Immature natural killer cell (primary cell): Measurements from ENCODE around the gene ARL13A. TPM values are rescaled to one million over a fixed set of nuclear protein-coding genes. Genes with fewer than 3 reads are reported as not detected.
"Not testable (repeated sequence)": the region's sequence is repeated elsewhere in the genome, so short reads cannot be mapped to it uniquely, and the experiment has no call there.

Experiments
- DNase-seq, 3 donors: peaks; one replicate each; pipeline ENCODE4 v3.0.0; 2022; ENCODE audit warnings: mixed read lengths in 1 of 3
- H3K27ac Mint-ChIP-seq, 6 donors: one replicate each; pipeline ENCODE4 v1.8.0; 2020; ENCODE audit warnings: mixed read lengths in 6 of 6, mild to moderate bottlenecking in 5 of 6, inconsistent platforms in 4 of 6, moderate library complexity in 3 of 6
- H3K27me3 Mint-ChIP-seq, 3 donors: one replicate each; pipeline ENCODE4 v1.8.0; 2020 to 2021; ENCODE audit warnings: low read depth in 3 of 3, mild to moderate bottlenecking in 3 of 3, mixed read lengths in 3 of 3, moderate library complexity in 3 of 3, inconsistent platforms in 1 of 3
- H3K36me3 Mint-ChIP-seq, 3 donors: one replicate each; pipeline ENCODE4 v1.8.0; 2020; ENCODE audit warnings: mixed read lengths in 3 of 3, inconsistent platforms in 2 of 3, mild to moderate bottlenecking in 2 of 3
- H3K4me1 Mint-ChIP-seq, 2 donors: one replicate each; pipeline ENCODE4 v1.8.0; 2020; ENCODE audit warnings: inconsistent platforms in 2 of 2, mild to moderate bottlenecking in 2 of 2, mixed read lengths in 2 of 2, moderate library complexity in 1 of 2
- H3K4me3 Mint-ChIP-seq, 5 donors: one replicate each; pipeline ENCODE4 v1.8.0; 2020; ENCODE audit warnings: mild to moderate bottlenecking in 5 of 5, mixed read lengths in 5 of 5, inconsistent platforms in 3 of 5, moderate library complexity in 3 of 5
- H3K9me3 Mint-ChIP-seq, 6 donors: one replicate each; pipeline ENCODE4 v1.8.0; 2020; ENCODE audit warnings: mild to moderate bottlenecking in 6 of 6, mixed read lengths in 6 of 6, inconsistent platforms in 4 of 6, moderate library complexity in 3 of 6
- polyA plus RNA-seq, 3 donors: library from polyadenylated mRNA; unstranded; fragments of 300-500 nt; fragmentation: Illumina TruSeq; gene quantifications; one replicate each; pipeline ENCODE4 v1.2.3, GENCODE V29; 2021

ARL13A gene
- polyA plus RNA-seq, 3 donors from 2014 or later: not detected

GRCh38 chrX:100969936-100970335, 428 bp downstream of the ARL13A start:
- no peak overlapping the region for H3K4me3 Mint-ChIP-seq
- H3K27ac Mint-ChIP-seq: no peak overlapping the region
- H3K9me3 Mint-ChIP-seq: no peaks in the 10 kb centered on the region
- peaks cover 0 to 3% (median 0%) of the 10 kb centered on the region in 3 donors for H3K27me3 Mint-ChIP-seq
- H3K4me1 Mint-ChIP-seq: no peaks in the 10 kb centered on the region
- H3K36me3 Mint-ChIP-seq: peaks cover 0 to 3% (median 0%) of the 10 kb centered on the region in 3 donors
- DNase-seq: no peak

- H3K27ac Mint-ChIP-seq: no peak overlapping the region
- DNase-seq: no peak
- H3K27me3 Mint-ChIP-seq: peaks cover 0 to 3% (median 0%) of the 10 kb centered on the region in 3 donors
- peaks cover 0 to 7% (median 7%) of the 10 kb centered on the region in 3 donors for H3K36me3 Mint-ChIP-seq
- no peaks in the 10 kb centered on the region for H3K4me1 Mint-ChIP-seq
- no peaks in the 10 kb centered on the region for H3K9me3 Mint-ChIP-seq
- H3K4me3 Mint-ChIP-seq: no peak overlapping the region
These were observed 3.9 kb downstream of the ARL13A start for GRCh38 chrX:100973411-100973810.

- Mint-ChIP-seq H3K27ac (no peak overlapping the region), H3K4me3 (no peak overlapping the region), H3K27me3 (no peaks in the 10 kb centered on the region), H3K4me1 (no peaks in the 10 kb centered on the region), H3K9me3 (no peaks in the 10 kb centered on the region), H3K36me3 (peaks cover 0 to 11% (median 7%) of the 10 kb centered on the region in 3 donors)
- no peak for DNase-seq
These were observed 5.7 kb downstream of the ARL13A start for GRCh38 chrX:100975212-100975611.

- Mint-ChIP-seq H3K9me3 (no peaks in the 10 kb centered on the region), H3K4me1 (no peaks in the 10 kb centered on the region), H3K36me3 (peaks cover 0 to 11% (median 7%) of the 10 kb centered on the region in 3 donors), H3K27ac (no peak overlapping the region), H3K27me3 (no peaks in the 10 kb centered on the region), H3K4me3 (no peak overlapping the region)
- no peak for DNase-seq
These were observed 6.7 kb downstream of the ARL13A start for GRCh38 chrX:100976211-100976610.

- no peak overlapping the region for H3K27ac Mint-ChIP-seq
- H3K27me3 Mint-ChIP-seq: peaks cover 0 to 1% (median under 1%) of the 10 kb centered on the region in 3 donors
- no peak overlapping the region for H3K4me3 Mint-ChIP-seq
- peaks cover 0 to 3% (median 0%) of the 10 kb centered on the region in 6 donors for H3K9me3 Mint-ChIP-seq
- peaks cover 0 to 14% (median 4%) of the 10 kb centered on the region in 3 donors for H3K36me3 Mint-ChIP-seq
- DNase-seq: no peak
- no peaks in the 10 kb centered on the region for H3K4me1 Mint-ChIP-seq
These were observed 10.5 kb downstream of the ARL13A start for GRCh38 chrX:100979881-100980607.

GRCh38 chrX:100980608-100981497, 11.3 kb downstream of the ARL13A start:
- H3K27ac Mint-ChIP-seq: no peak overlapping the region
- no peak for DNase-seq
- peaks cover 0 to 15% (median 4%) of the 10 kb centered on the region in 3 donors for H3K36me3 Mint-ChIP-seq
- H3K9me3 Mint-ChIP-seq: peaks cover 0 to 3% (median 0%) of the 10 kb centered on the region in 6 donors
- H3K27me3 Mint-ChIP-seq: peaks cover 0 to 3% (median 2%) of the 10 kb centered on the region in 3 donors
- H3K4me3 Mint-ChIP-seq: no peak overlapping the region
- no peaks in the 10 kb centered on the region for H3K4me1 Mint-ChIP-seq

GRCh38 chrX:100981498-100981845, 12.0 kb downstream of the ARL13A start:
- not testable (repeated sequence) for H3K4me1 Mint-ChIP-seq, H3K9me3 Mint-ChIP-seq, H3K4me3 Mint-ChIP-seq, H3K27ac Mint-ChIP-seq, DNase-seq, H3K27me3 Mint-ChIP-seq
- H3K36me3 Mint-ChIP-seq: peaks cover 0 to 15% (median 4%) of the 10 kb centered on the region in 3 donors

- H3K27ac Mint-ChIP-seq: no peak overlapping the region
These were observed 15.3 kb downstream of the ARL13A start for GRCh38 chrX:100984818-100985217.

GRCh38 chrX:100990139-100990538, 20.6 kb downstream of the ARL13A start:
- H3K4me3 Mint-ChIP-seq: no peak overlapping the region
- peaks cover 0 to 1% (median under 1%) of the 10 kb centered on the region in 3 donors for H3K27me3 Mint-ChIP-seq
- no peak for DNase-seq
- H3K9me3 Mint-ChIP-seq: no peaks in the 10 kb centered on the region
- no peak overlapping the region for H3K27ac Mint-ChIP-seq
- no peaks in the 10 kb centered on the region for H3K4me1 Mint-ChIP-seq
- H3K36me3 Mint-ChIP-seq: peaks cover 0 to 4% (median 4%) of the 10 kb centered on the region in 3 donors

More at GRCh38 chrX:100984818-100985217, 15.3 kb downstream of the ARL13A start:
- DNase-seq: no peak
- H3K27me3 Mint-ChIP-seq: peaks cover 0 to 3% (median 2%) of the 10 kb centered on the region in 3 donors
- H3K4me1 Mint-ChIP-seq: no peaks in the 10 kb centered on the region
- peaks cover 0 to 3% (median 0%) of the 10 kb centered on the region in 6 donors for H3K9me3 Mint-ChIP-seq
- H3K36me3 Mint-ChIP-seq: peaks cover 0 to 8% (median 4%) of the 10 kb centered on the region in 3 donors
- no peak overlapping the region for H3K4me3 Mint-ChIP-seq

GRCh38 chrX:100994352-100995281, 25.1 kb downstream of the ARL13A start:
- no peaks in the 10 kb centered on the region for H3K27me3 Mint-ChIP-seq
- H3K36me3 Mint-ChIP-seq: peaks cover 0 to 3% (median 0%) of the 10 kb centered on the region in 3 donors
- DNase-seq: no peak
- no peaks in the 10 kb centered on the region for H3K4me1 Mint-ChIP-seq
- H3K9me3 Mint-ChIP-seq: no peaks in the 10 kb centered on the region
- no peak overlapping the region for H3K27ac Mint-ChIP-seq
- H3K4me3 Mint-ChIP-seq: no peak overlapping the region

GRCh38 chrX:100995469-100995868, 26.0 kb downstream of the ARL13A start:
- no peak overlapping the region for H3K27ac Mint-ChIP-seq
- H3K27me3 Mint-ChIP-seq: no peaks in the 10 kb centered on the region
- DNase-seq: no peak

GRCh38 chrX:100999451-100999850, 29.9 kb downstream of the ARL13A start:
- no peak overlapping the region for H3K27ac Mint-ChIP-seq
- H3K9me3 Mint-ChIP-seq: no peaks in the 10 kb centered on the region
- peaks cover 0 to 3% (median 0%) of the 10 kb centered on the region in 3 donors for H3K36me3 Mint-ChIP-seq

More at GRCh38 chrX:100995469-100995868, 26.0 kb downstream of the ARL13A start:
- Mint-ChIP-seq H3K9me3 (no peaks in the 10 kb centered on the region), H3K4me3 (no peak overlapping the region), H3K4me1 (no peaks in the 10 kb centered on the region), H3K36me3 (peaks cover 0 to 3% (median 0%) of the 10 kb centered on the region in 3 donors)

GRCh38 chrX:101009090-101009489, 39.6 kb downstream of the ARL13A start:
- DNase-seq: no peak
- no peak overlapping the region for H3K4me3 Mint-ChIP-seq
- H3K9me3 Mint-ChIP-seq: no peaks in the 10 kb centered on the region
- peaks cover 0 to 10% (median 4%) of the 10 kb centered on the region in 3 donors for H3K36me3 Mint-ChIP-seq
- peaks cover 0 to 5% (median 4%) of the 10 kb centered on the region in 3 donors for H3K27me3 Mint-ChIP-seq
- H3K27ac Mint-ChIP-seq: no peak overlapping the region
- H3K4me1 Mint-ChIP-seq: no peaks in the 10 kb centered on the region

More at GRCh38 chrX:100999451-100999850, 29.9 kb downstream of the ARL13A start:
- H3K4me1 Mint-ChIP-seq: no peaks in the 10 kb centered on the region
- H3K27me3 Mint-ChIP-seq: no peaks in the 10 kb centered on the region
- H3K4me3 Mint-ChIP-seq: no peak overlapping the region
- no peak for DNase-seq
